Measurements from ENCODE around the gene NAALADL2. TPM values are rescaled to one million over a fixed set of nuclear protein-coding genes. Genes with fewer than 3 reads are reported as not detected.

Gene NAALADL2
- total and polyA plus RNA-seq, 2 of the 8 experiments (the other 6 are each of a cell fraction or from before 2014, with no cell fraction given) = 0.12 to 0.22 TPM

DNA sequence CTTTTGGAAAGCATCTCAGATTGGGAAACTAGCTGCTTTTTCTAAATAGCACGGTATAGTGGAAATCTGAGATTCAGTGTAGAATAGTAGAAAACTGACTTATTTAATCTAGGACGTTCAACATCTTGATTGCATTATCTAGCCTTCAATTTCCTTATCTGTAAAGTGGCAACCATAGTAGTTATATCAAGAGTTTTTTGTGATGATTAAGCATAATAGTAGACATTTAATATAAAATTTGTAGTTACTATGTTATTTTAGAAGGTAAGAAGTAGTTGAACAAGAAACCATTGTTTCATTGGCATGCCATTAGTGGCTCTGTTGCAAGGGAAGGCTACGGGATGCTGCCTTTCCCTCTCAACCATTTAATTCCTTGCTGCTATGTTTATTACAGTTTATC, 367.3 kb downstream of the NAALADL2 start:
- Histone ChIP-seq H2BK12ac (ENCODE audit: low read depth, low read length) (no peak overlapping the region), H3K27me3 (replicated peaks in 1 of 4; ENCODE audit: control insufficient read depth in 3 of 4, extremely low read depth in 1 of 4, insufficient read depth in 3 of 4, low read length in 3 of 4) (no peaks in the 10 kb centered on the region), H2AK5ac (ENCODE audit: low read depth, low read length) (no peak overlapping the region), H2AFZ (ENCODE audit: low read length) (no peak overlapping the region), H3K9ac (replicated peaks in 1 of 4; ENCODE audit: extremely low read depth in 1 of 4, low read depth in 3 of 4, low read length in 3 of 4) (no peak overlapping the region), H3K4me2 (ENCODE audit: insufficient read depth in 1 of 2, low read depth in 2 of 2, low read length in 2 of 2) (no peak overlapping the region), H3K23ac (ENCODE audit: insufficient read length) (no peak overlapping the region), H3K79me2 (ENCODE audit: control insufficient read depth in 1 of 2, insufficient read depth in 2 of 2, low read length in 2 of 2) (no peaks in the 10 kb centered on the region), H2BK15ac (ENCODE audit: low read length) (no peak overlapping the region), H2BK20ac (ENCODE audit: low read length) (no peak overlapping the region), H3K79me1 (ENCODE audit: low read depth, low read length) (no peaks in the 10 kb centered on the region), H4K91ac (replicated peaks; ENCODE audit: insufficient read length, low read length) (no peak overlapping the region), H4K20me1 (replicated peaks in 1 of 2; ENCODE audit: control insufficient read depth in 1 of 2, insufficient read depth in 2 of 2, low read length in 2 of 2) (no peaks in the 10 kb centered on the region), H3K4ac (replicated peaks; ENCODE audit: insufficient read length, low read depth, low read length) (no peak overlapping the region), H3K23me2 (ENCODE audit: low read depth, low read length) (no peaks in the 10 kb centered on the region; the same call in 1 of the 2 replicates), H3K56ac (replicated peaks; ENCODE audit: insufficient read length, low read depth, low read length) (no peak overlapping the region), H2BK5ac (ENCODE audit: low read depth, low read length) (no peak overlapping the region), H3K36me3 (ENCODE audit: control insufficient read depth in 2 of 4, insufficient read depth in 4 of 4, low read length in 3 of 4) (no peaks in the 10 kb centered on the region), H4K8ac (ENCODE audit: extremely low read depth, insufficient read depth, low read length) (no peak overlapping the region), H3K4me3 (ENCODE audit: extremely low read depth in 1 of 4, insufficient read depth in 2 of 4, low read depth in 3 of 4, low read length in 4 of 4) (no peak overlapping the region), H3K4me1 (replicated peaks in 1 of 4; ENCODE audit: control insufficient read depth in 3 of 4, insufficient read depth in 4 of 4, low read length in 3 of 4) (no peaks in the 10 kb centered on the region), H3K9me3 (ENCODE audit: insufficient read depth in 2 of 2, low read depth in 1 of 2, low read length in 1 of 2) (no peaks in the 10 kb centered on the region), H3K14ac (ENCODE audit: insufficient read length) (no peak overlapping the region), H3K18ac (ENCODE audit: extremely low read depth, low read length) (no peak overlapping the region), H2BK120ac (replicated peaks; ENCODE audit: low read depth, low read length) (no peak overlapping the region), H3K27ac (ENCODE audit: low read depth, low read length) (no peak overlapping the region), H4K5ac (ENCODE audit: insufficient read length, low read depth, low read length) (no peak overlapping the region)
- FAIRE-seq (no peak), DNase-seq (ENCODE audit: low read depth in 1 of 2, low spot score in 2 of 2) (no peak)
- CTCF ChIA-PET (ENCODE audit: partially characterized antibody) = no interaction called here
- POLR2A ChIA-PET (ENCODE audit: partially characterized antibody) = no interaction called here
- WGBS, 2 experiments (ENCODE audit: extremely low coverage in 1 of 2, insufficient coverage in 1 of 2, insufficient read length in 1 of 2, insufficient replicate concordance in 2 of 2, low coverage in 1 of 2, low lambda C conversion rate in 2 of 2, missing lambda C conversion rate in 1 of 2) = 95% methylated on average over 3 of the region's 3 CpGs; no CpG with 5 or more reads in 1 of the 2 experiments
- TF ChIP-seq SP1 (IDR thresholded peaks at IDR 0.05; ENCODE audit: low read depth, low read length) (no peak), NANOG (IDR thresholded peaks at IDR 0.05; ENCODE audit: insufficient read depth, low read depth, low read length, poor library complexity, severe bottlenecking) (no peak), RXRA (IDR thresholded peaks at IDR 0.05; ENCODE audit: insufficient read depth, low read depth, low read length) (no peak), RFX5 (IDR thresholded peaks at IDR 0.05; ENCODE audit: borderline replicate concordance, low read depth, low read length) (no peak), RAD21 (IDR thresholded peaks at IDR 0.05 in 1 of 2, conservative IDR thresholded peaks at IDR 0.05 in 1 of 2; ENCODE audit: low read depth in 2 of 2, low read length in 2 of 2) (no peak), BRCA1 (IDR thresholded peaks at IDR 0.05; ENCODE audit: low read depth, low read length) (no peak), CREB1 (IDR thresholded peaks at IDR 0.05) (no peak), SUZ12 (IDR thresholded peaks at IDR 0.05; ENCODE audit: low read length) (no peak), BACH1 (IDR thresholded peaks at IDR 0.05; ENCODE audit: low read length) (no peak), HDAC6 (IDR thresholded peaks at IDR 0.05; ENCODE audit: low read depth, low read length) (no peak), PHF8 (conservative IDR thresholded peaks at IDR 0.05; ENCODE audit: low read depth, low read length) (no peak), GABPA (IDR thresholded peaks at IDR 0.05; ENCODE audit: borderline replicate concordance, insufficient read depth, low read length) (no peak), POLR2A (IDR thresholded peaks at IDR 0.05; ENCODE audit: control extremely low read depth in 1 of 2, low read depth in 2 of 2, low read length in 2 of 2) (no peak), SAP30 (IDR thresholded peaks at IDR 0.05; ENCODE audit: insufficient read depth, insufficient replicate concordance, low read length) (no peak), CBX5 (IDR thresholded peaks at IDR 0.05; ENCODE audit: low read depth, low read length) (no peak)
